AML-193 (cell line): ENCODE measurements around the gene ANKUB1.
A peak's percentile ranks its signal among the peaks of the same experiment; 100 is the strongest.

Source experiments
- DNase-seq, 2 experiments: peaks; one replicate each; lab custom pipeline; 2025; lab: John Stamatoyannopoulos, UW

ANKUB1 gene

DNA sequence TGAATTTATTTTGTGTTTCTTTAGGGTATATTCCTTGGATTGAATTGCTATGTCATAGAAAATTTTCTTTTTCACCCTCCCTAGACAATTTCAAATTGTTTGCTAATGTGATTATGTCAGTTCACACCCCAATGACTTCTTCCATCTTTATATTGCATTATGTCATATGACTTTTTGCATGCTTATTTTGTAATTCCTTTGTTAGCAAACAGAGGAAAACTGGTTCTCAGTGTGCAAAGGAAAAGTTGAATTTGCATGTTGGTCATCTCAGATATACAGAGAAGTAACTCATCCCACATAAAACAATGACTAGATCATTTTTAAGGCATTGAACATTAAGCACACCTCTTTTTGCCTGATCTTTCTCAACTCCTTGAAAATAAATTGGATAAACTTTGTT, 17.3 kb upstream of the ANKUB1 start:
- peak; percentile 24 to 27 for DNase-seq

DNA sequence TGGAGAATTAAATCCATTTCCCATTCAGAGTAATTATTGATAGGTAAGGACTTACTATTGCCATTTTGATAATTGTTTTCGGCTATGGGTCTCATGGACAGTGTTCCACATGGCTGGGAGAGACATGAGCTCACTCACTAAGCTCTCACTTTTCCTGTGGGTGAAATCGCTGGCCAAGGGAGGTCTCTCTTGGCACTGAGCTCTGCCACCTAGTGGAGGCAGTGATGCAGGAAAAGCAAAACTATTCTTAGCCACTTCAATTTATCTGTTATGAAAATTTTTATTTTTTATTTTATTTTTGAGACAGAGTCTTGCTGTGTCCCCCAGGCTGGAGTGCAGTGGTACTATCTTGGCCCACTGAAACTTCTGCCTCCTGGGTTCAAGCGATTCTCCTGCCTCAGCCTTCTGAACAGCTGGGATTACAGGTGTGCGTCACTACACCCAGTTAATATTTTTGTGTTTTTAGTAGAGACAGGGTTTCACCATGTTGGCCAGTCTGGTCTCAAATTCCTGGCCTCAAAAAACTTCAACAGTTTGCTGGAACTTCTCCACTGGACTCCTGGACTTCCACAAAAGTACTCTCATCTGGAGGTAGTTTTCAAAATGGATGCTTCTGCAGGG, 16.0 kb upstream of the ANKUB1 start:
- DNase-seq: peak; percentile 76 to 77

DNA sequence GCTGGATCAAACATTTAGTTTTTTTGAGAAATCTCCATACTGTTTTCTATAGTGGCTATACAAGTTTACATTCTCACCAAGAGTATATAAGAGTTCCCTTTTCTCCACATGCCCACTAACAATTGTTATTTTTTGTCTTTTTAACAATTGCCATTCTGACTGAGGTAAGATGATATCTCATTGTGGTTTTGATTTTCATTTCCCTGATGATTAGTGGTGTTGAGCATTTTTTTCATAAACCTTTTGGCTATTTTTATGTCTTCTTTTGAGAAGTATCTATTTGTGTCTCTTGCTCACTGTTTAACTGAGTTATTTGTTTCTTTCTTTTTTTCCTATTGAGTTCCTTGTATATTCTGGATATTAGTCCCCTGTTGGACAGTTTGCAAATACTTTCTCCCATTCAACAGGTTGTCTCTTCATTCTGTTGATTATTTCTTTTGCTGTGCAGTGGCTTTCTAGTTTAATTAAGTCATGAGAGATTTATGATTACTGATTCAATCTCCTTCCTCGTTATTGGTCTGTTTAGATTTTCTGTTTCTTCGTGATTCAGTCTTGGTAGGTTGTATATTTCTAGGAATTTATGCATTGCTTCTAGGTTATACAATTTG, 13.9 kb upstream of the ANKUB1 start:
- no peak for DNase-seq

DNA sequence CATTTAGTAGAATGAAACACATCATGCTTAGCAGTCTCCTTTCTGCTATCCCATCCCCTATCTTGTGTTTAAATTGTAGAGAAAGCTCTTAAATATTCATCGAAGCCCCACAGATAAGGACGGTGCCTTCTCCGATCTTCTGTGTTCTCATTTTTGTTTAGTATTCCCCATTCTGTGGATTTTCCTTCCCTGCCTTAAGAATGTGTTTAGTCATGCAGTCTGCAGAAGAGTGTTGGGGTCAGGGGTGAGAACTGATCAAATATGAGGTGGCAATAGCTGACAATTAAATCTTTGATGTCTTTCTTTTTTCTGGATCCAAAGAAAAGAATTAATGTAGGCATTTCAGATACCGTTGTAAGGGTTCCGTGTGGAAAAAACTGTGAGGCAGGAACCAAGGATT, 9.3 kb upstream of the ANKUB1 start:
- DNase-seq: no peak

DNA sequence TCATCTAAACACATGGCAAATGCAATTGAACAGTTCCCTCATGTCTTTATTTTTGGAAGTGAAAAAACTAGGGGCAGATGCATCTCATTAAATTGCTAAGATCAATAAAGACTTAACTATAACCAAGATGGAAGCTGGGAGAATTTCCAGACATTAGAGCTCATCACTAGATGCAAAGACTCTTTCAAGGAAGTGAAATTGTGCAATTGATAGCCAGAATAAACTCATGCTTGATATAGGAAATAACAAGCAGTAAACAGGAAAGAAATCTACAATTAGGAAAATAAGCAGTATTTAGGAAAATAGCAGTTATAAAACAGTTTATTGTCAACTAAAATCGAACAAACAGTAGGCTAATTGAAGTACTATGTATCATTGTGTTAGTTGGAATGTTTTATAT, 8.8 kb upstream of the ANKUB1 start:
- no peak for DNase-seq

DNA sequence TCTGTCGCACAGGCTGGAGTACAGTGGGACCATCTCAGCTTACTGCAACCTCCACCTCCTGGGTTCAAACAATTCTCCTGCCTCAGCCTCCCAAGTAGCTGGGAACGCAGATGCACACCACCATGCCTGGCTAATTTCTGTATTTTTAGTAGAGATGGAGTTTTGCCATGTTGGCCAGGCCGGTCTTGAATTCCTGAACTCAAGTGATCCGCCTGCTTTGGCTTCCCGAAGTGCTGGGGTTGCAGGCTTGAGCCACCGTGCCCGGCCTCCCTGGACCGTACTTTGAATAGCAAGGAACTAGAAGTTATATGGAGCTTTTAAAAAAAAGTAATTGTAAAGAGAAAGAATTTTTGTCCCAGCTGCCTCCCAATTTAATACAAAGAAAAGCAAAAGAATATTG, 8.3 kb upstream of the ANKUB1 start:
- no peak for DNase-seq

DNA sequence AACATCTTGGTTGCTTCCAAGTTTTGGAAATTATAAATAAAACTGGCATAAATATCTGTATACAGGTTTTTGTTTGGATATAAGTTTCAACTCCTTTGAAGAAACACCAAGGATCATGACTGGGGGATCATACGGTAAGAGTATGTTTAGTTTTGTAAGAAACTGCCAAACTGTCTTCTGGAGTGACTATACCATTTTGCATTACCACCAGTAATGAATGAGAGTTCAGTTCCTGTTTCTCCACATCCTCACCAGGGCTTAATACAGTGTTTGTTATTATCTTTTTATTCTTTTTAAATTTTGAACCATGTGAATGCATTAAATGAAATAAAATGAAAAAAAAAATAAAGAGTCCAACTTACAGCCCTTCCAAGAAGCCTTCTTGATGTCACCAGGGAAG, 3.7 kb upstream of the ANKUB1 start:
- DNase-seq: peak; percentile 53 to 65

DNA sequence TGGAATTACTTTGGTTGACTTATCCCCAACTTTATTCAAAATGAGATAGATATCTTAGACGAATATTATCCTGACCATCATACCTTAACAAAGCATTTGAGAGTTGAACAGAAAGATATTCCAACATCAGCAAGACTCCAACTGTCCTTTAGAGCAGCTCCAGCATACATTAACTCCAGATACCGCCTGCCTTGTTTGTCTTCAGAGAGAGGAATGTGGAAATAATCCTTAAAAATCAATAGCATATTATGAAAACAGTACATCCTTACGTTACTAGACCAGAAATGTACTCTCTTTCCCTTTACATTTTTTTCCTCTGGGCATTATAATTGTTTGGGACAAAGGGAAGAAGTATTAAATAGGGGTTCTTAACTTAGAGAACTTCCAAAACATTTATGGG, 1.7 kb downstream of the ANKUB1 start:
- no peak for DNase-seq

DNA sequence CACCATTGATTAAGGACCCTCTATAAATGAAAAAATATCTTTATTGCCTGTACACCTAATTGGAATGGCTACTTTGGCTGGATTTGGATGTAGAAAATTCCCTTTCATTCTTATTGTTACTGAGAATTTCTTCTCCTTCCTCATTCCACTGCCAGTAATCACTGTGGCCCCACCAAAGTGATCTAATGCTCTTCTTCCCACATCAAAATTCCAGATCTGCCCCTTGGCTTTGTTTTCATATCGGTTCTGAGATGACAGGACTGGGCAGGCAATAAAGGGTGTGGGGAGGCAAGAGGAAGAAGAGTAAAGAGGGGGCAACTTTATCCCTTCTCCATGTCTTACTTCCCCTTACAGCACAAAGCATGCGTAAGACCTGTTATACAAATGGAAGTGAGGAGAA, 2.1 kb downstream of the ANKUB1 start:
- DNase-seq: no peak

DNA sequence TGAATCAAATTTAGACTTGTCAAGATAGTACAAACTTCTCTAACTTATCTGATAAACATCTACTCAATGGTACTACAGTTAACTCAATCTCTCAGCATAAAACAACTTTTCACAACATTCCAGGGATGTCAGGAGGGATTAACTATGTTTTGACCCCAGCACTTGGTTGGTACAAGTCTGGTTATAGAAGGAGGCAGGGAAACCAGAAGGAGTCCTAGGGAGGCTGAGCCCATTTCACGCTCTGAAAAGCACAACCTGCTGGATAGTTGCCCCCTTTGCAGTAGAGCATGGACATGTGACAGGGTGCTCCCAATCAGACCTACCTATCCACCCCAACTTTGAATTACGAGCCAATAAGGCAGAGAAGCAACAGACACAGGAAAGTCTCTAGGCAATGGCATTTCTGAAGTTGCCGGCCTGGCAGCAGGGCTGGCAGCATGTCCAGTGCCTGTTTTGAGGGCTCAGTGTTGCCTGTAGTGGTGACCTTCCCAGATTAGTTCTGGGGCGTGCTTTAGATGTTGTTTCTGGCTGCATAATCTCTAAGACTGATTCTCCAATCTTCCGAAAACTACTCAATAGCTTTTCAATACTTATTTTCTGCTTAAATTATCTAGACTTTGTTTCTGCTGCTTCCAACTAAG, 8.2 kb downstream of the ANKUB1 start:
- no peak for DNase-seq

DNA sequence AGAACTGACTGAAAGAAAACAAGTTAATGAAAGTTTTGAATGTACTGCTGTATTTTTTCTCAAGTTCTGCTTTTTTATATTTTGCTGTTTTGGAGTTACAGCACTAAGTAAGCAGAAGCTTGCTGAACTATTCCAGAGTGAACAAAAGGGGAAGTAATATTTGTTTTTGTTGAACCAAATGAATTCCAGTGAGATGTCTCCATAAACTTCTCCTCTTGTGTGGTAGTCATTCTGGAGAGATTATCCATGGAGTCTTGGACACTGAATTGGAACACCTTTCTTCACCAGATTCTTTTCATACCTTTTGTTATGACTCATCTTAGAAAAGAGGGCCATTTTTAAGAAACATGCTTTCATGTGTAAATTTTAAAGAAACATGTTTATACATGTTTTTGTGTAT, 8.8 kb downstream of the ANKUB1 start:
- peak; percentile 90 to 94 for DNase-seq

DNA sequence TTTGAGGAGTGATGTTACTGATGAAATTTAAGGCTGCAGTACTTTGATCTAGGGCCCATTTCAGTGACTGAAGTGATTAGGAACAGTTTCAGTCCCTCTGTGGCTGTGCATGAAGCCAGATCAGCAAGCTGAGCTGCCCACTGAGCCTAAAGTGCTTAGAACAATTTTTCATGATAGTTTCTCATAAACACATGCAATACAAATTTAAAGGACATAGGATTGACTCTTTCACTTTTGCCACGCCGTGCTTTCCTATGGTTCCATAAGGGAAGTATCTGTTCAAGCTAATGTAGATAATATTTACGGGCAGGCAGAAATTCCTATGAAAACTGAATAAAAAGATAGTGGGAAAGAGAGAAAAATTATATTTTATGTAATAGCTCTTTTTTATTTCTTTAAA, 10.6 kb downstream of the ANKUB1 start:
- DNase-seq: no peak

DNA sequence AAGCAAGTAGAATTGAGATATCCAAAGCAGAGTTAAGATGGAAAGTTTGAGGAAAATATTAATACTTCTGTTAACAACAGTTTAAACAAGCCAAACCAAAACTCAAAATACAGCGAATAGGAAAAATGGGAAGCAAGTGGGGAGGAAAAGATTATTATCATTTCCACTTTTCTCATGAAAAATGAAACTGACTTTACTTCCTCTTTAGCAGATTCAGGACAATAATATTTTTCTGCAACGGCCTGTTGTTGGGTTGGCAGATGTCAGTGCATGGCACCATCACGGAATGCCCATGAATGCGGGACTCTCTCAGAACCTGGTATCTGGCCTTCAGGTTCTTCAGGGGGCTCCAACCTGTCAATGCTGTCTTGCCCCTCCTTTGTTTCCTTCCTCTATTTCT, 11.1 kb downstream of the ANKUB1 start:
- peak; percentile 80 to 82 for DNase-seq

DNA sequence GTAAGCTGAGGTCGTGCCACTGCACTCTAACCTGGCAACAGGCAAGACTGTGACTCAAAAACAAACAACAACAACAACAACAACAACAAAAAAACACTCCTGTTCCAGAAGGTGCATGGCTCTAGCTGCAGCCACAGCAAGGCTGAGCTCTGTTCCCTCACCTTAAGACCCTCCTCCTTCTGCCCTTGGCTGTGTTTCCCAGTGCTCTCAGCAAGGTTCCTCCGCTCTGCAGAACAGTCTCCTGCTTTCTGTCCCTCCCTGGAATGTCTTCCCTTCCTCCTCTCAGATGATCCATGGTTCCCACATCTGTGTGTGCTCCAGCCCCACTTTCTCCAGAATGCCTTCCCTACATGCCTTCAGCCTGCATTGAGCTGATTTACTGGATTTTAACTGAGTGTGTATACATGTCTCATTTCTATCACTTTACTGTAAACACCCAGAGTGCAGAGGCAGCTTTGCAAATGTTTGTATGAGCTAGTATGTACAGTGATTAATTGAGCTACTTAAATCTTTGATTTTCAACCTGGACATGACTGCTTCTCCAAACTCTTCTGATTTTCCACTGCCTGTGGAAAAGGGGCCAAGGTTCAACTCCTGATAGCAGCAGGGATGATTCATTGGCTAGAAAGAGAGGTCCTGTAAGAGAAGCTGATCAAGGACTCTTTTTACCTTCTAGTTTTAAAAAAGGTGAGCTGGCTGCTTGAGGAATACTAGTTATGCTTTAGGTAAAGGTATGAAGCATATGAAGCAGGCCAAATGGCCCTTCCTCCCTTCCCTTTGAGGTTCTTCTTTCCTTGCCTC, 14.7 kb downstream of the ANKUB1 start:
- no peak for DNase-seq

DNA sequence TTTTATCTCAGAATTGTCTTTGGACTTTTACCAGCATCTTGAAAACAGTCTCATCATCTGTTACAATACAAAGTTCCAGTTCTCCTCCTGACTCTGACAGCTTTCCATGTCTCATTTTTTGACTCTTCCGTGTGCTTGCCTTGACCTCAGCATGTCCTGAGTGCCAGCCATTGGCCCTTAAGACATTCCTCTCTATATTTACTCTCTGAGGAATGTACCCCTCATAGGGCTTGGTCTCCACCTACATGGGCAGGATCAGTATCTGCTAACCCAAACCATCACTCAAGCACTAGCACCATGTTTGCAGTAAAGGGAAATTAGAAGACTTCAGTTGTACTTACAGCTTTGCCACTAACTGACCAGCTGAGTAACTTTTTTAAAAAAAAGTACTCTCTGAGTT, 16.2 kb downstream of the ANKUB1 start:
- DNase-seq: no peak

DNA sequence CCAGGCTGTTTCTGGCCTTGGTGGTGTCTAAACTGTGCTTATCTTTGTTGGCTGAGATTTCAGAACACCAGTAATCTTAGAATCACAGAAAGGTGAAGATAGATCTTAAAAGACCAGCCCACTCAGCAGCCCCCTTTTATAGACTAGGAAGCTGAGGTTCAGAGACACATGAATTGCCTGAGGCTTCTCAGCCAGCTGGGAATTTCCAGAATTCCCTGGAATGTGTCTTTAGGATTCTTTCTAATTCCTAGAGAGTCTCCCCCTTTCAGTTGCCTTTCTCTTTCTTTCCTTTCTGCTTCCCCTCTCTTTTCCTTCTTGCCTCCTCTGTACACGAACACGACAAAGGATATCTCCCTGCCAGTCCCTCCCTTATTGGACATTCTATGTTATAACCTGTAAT, 19.5 kb downstream of the ANKUB1 start:
- DNase-seq: no peak

DNA sequence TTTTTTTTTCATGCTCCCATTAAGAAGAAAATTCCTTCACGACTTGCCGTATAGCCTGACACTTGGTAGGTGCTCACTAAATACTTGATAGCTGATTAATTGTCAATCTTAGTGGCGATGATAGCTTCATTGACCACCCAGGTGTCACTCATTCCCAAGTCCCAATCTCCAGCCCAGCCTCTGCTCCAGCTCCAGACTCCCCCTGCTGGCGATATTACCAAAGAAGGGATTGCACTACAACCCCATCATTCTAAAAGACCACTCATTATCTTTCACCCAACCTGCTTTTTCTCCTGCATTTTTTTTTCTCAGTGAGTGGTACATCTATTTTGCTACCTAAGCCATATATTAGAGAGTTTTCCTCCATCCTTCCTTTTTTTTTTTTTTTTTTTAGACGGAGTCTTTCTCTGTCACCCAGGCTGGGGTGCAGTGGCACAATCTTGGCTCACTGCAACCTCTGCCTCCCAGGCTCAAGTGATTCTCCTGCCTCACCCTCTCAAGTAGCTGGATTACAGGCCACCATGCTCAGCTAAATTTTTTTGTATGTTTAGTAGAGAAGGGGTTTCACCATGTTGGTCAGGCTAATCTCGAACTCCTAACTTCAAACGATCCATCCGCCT, 20.6 kb downstream of the ANKUB1 start:
- DNase-seq: peak; percentile 28 to 55

DNA sequence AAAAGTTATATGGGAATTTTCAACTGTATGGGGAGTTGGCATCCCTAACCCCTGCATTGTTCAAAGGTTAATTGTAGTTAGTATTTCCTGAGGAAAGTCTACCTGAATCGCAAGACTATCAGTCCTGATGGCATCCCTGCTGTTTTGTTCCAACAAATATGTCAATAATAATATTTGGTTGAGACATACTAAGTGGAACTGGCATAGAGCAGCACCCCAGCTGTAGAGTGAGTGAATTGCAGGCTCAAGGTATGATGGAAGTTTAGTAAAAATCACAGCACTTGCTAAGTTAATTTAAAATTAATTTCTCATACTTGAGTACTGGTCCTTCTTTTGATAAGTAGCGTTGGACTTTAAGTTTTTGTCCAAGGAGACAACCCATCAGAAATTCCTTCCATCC, 22.1 kb downstream of the ANKUB1 start:
- no peak for DNase-seq

DNA sequence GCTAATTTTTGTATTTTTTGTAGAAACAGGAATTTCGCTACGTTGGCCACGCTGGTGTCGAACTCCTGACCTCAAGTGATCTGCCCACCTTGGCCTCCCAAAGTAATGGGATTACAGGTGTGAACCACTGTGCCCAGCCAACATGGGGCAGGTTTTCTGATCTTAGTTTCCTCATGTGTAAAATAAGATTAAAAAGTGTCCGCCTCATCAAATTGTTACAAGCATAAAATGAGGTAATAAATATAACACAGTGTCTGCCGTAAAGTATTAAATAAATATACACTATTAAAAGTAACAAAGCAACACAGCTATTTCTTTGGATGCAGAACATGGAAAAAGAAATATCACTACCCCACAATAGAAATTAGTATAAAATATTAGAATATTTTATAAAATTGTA, 23.6 kb downstream of the ANKUB1 start:
- no peak for DNase-seq

DNA sequence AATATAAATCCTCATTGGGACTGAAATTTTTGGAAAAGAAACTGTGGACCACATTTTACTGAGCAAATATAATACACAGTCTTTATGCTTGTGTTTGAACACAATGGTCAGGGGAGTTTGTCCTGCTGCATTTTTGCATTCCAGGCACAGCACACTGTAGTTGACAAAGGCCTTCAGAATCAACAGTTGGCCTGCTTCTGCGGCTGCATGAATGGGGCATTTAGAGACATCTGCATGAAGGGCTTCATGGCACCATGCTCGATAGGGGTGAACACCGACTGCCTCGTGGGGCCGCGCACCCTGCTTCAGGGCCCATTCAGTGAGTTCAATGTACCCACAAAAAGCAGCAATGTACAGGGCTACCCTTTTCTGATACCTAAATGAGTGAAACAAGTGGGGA, 24.6 kb downstream of the ANKUB1 start:
- no peak for DNase-seq

DNA sequence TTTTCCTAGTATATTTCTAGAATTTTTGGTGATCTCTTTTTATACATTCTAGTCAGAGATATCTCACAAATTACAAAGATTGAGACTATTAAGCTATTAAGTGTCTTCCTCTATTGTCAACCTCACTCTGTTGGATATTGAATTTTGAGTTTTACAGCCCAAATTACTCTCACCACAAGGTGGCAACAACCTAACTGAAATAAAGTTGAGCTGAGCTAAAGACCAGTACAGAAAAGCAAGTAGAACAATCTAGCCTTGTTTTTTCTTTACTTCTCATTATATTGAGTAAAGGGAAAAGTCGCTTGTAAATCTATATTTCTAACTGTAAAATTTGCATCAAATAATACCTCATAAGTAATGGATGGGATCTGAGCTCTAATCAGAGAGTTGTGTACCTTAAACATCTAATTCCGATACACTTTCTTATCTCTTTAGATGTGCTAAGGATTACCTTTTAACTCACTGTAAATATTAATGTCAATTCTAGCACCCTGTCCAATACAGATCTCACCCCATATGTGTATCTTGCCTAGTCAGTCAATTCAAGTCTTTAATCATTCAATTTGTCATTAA, 26.5 kb downstream of the ANKUB1 start:
- peak; percentile 62 to 74 for DNase-seq

DNA sequence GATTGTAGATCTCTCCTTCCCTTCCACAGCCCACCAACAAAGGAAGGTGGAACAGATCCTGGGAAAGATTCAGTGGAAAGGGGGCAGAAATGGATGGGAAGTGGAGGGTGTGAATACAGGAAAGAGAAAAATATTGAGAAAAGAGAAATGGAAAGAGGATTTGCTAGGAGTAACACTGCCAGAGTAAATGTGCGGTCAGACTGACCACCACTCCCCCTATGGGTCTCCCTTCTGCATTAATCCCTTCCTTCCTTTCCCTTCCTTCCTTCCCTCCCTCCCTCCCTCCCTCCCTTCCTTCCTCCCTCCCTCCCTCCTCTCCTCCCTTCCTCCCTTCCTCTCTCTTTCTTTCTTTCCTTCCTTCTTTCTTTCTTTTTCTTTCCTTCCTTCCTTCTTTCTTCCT, 28.1 kb downstream of the ANKUB1 start:
- DNase-seq: no peak
